Lung (tissue), 12 donors: ENCODE data around the gene PTGDS. TPM values are rescaled to one million over a fixed set of nuclear protein-coding genes. Genes with fewer than 3 reads are reported as not detected.

Source experiments
- ATAC-seq: fragments of 200-7000 bp; cut with Tn5 transposase; one replicate; pipeline ENCODE4 v1.9.1; 2020; ENCODE audit warnings: moderate number of reproducible peaks; ENCODE audit not compliant: insufficient read depth, low FRiP score
- DNase-seq, 3 donors: peaks; one replicate each; pipeline ENCODE4 v3.0.0-alpha.2; 2013 to 2017
- H3K27ac ChIP-seq, 2 donors: one replicate each; pipeline ENCODE4 v1.5.1; 2013; ENCODE audit warnings: mild to moderate bottlenecking in 2 of 2, moderate library complexity in 2 of 2, control low read depth in 1 of 2, inconsistent platforms in 1 of 2, low read depth in 1 of 2, low read length in 1 of 2
- H3K27me3 ChIP-seq, 3 donors: one replicate each; pipeline ENCODE4 v1.5.1; 2013; ENCODE audit warnings: low read length in 2 of 3; ENCODE audit not compliant: control insufficient read depth in 3 of 3, insufficient read depth in 3 of 3
- H3K36me3 ChIP-seq, 4 donors: one replicate each; pipeline ENCODE4 v1.5.1; 2013; ENCODE audit warnings: low read length in 4 of 4, mild to moderate bottlenecking in 1 of 4, moderate library complexity in 1 of 4; ENCODE audit not compliant: control insufficient read depth in 4 of 4, insufficient read depth in 4 of 4
- H3K4me1 ChIP-seq, 5 donors: one replicate each; pipeline ENCODE4 v1.5.1; 2013; ENCODE audit warnings: low read length in 5 of 5, mild to moderate bottlenecking in 2 of 5, moderate library complexity in 1 of 5; ENCODE audit not compliant: control insufficient read depth in 5 of 5, insufficient read depth in 5 of 5
- H3K4me3 ChIP-seq: one replicate; pipeline ENCODE4 v1.5.1; 2013; ENCODE audit warnings: mild to moderate bottlenecking, control low read depth, moderate library complexity
- H3K9ac ChIP-seq, 2 donors: one replicate each; pipeline ENCODE4 v1.5.1; 2013; ENCODE audit warnings: low read length in 2 of 2, control low read depth in 1 of 2; ENCODE audit not compliant: insufficient read depth in 1 of 2
- H3K9me3 ChIP-seq, 4 donors: one replicate each; pipeline ENCODE4 v1.5.1; 2013; ENCODE audit warnings: low read length in 3 of 4, mild to moderate bottlenecking in 1 of 4, moderate library complexity in 1 of 4; ENCODE audit not compliant: control insufficient read depth in 4 of 4, insufficient read depth in 3 of 4
- WGBS, 2 donors: extraction: QIAGEN DNeasy Blood & Tissue Kit; methylation state at CpG; one replicate each; pipeline ENCODE4 v1.1.7; 2013; 5-methylcytosine and 5-hydroxymethylcytosine counted together
- polyA plus RNA-seq, 2 donors: library from polyadenylated mRNA; stranded (reverse); fragments of 200-250 nt; gene quantifications; one replicate each; pipeline ENCODE4 v1.2.1, GENCODE V29; 2013
- total RNA-seq, 2 donors: library from RNA; depleted of rRNA in 1 of 2; stranded (reverse); fragments of >200 nt in 1 of 2; gene quantifications; one replicate each; pipeline ENCODE4 v1.2.1, GENCODE V29; 2014 to 2021
- TF ChIP-seq, protein P1 (sequence below): IDR thresholded peaks from 2 replicates; pipeline ENCODE4 v1.5.1; 2012; ENCODE audit warnings: mild to moderate bottlenecking; ENCODE audit errors: control extremely low read depth, extremely low read depth
- donor health status: control.
- donor health status: control.
- donor health status: Bipolar disorder and iron deficiency.
- donor health status: healthy.
- donor health status: DM: yes; HTN: yes; CAD: no.

PTGDS gene
- total and polyA plus RNA-seq, 4 donors = 19.4 to 159 (median 93.7) TPM

DNA sequence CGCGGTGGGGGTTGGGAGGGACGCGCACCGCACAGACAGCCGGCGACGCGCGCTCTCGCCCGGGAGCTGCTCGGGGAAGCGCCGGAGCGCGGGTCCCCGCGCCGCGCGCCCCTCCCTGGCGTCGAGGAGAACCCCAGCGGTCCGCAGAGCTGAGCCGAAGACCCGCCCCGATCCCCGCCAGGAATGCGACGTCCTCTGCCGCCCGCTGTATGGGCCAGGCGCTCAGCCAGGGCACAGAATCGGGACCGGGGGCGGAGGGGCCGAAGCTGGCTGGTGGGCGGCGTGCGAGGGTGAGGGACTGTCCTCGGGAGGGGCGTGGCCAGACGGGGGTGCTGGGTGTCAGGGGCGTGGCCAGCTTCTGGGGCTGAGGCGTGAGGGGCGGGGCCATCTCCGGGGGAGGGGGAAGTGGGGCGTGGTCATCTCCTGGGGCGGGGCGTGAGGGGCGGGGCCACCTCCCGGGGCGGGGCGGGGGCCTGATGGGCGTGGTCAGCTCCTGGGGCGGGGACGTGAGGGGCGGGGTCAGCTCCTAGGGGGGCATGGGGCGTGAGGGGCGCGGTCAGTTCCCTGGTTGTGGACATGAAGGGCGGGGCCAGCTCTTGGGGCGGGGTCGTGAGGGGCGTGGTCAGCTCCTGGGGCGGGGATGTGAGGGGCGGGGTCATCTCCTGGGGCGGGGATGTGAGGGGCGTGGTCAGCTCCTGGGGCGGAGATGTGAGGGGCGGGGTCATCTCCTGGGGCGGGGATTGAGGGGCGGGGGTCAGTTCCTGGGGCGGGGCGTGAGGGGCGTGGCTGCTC lies 965 bp downstream of the PTGDS start:
- Histone ChIP-seq H3K9ac (no peak overlapping the region), H3K27ac (peak overlapping the region; percentile 52 to 82)
- peak; percentile 60 for ATAC-seq

DNA sequence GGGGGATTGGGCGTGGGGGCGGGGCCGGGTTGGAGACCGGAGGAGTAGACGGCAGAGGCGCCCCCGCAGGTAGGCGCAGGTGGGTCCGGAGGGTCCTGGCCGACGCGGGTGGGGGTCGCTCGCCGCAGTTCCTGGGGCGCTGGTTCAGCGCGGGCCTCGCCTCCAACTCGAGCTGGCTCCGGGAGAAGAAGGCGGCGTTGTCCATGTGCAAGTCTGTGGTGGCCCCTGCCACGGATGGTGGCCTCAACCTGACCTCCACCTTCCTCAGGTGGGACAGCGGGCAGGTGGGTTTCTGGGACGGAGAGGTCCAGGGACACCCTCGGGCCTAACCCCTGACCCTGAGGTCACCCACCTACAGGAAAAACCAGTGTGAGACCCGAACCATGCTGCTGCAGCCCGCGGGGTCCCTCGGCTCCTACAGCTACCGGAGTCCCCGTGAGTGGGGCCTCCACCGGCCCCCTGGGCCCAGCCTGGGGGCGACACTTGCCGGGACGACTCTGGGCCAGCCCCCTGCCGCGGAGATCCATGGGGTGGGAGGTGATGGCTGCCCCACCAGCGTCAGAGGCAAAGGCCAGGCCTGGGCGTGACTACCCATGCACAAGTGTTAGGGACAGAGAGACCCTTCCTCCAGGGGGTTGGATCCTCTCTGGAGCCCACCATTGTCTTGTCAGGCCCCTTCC lies 1.7 kb downstream of the PTGDS start:
- Histone ChIP-seq H3K9ac (no peak overlapping the region), H3K36me3 (no peaks in the 10 kb centered on the region), H3K9me3 (peaks cover 0 to 5% (median 0%) of the 10 kb centered on the region in 4 donors), H3K4me3 (no peak overlapping the region), H3K4me1 (peaks cover 0 to 29% (median 11%) of the 10 kb centered on the region in 5 donors), H3K27ac (peak overlapping the region in 1 of 2 donors; percentile 37), H3K27me3 (peaks cover 4 to 6% (median 4%) of the 10 kb centered on the region in 3 donors)
- ATAC-seq (no peak), DNase-seq (no peak)
- WGBS, 2 donors = 59 to 60% methylated on average over 28 to 41 of the region's 41 CpGs
- TF ChIP-seq, protein P1, sequence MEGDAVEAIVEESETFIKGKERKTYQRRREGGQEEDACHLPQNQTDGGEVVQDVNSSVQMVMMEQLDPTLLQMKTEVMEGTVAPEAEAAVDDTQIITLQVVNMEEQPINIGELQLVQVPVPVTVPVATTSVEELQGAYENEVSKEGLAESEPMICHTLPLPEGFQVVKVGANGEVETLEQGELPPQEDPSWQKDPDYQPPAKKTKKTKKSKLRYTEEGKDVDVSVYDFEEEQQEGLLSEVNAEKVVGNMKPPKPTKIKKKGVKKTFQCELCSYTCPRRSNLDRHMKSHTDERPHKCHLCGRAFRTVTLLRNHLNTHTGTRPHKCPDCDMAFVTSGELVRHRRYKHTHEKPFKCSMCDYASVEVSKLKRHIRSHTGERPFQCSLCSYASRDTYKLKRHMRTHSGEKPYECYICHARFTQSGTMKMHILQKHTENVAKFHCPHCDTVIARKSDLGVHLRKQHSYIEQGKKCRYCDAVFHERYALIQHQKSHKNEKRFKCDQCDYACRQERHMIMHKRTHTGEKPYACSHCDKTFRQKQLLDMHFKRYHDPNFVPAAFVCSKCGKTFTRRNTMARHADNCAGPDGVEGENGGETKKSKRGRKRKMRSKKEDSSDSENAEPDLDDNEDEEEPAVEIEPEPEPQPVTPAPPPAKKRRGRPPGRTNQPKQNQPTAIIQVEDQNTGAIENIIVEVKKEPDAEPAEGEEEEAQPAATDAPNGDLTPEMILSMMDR = no peak

More for the DNA sequence above, 965 bp downstream of the PTGDS start:
- WGBS, 2 donors = 1 to 4% methylated on average over 57 to 78 of the region's 78 CpGs
- peak overlapping the region; percentile 31 for H3K4me3 ChIP-seq
- DNase-seq = peak; percentile 74 to 87 (median 85)
- H3K27me3 ChIP-seq = no peaks in the 10 kb centered on the region
- H3K4me1 ChIP-seq = peaks cover 0 to 29% (median 11%) of the 10 kb centered on the region in 5 donors
- H3K9me3 ChIP-seq = peaks cover 0 to 3% (median 0%) of the 10 kb centered on the region in 4 donors
- TF ChIP-seq, protein P1 = no peak
- no peaks in the 10 kb centered on the region for H3K36me3 ChIP-seq

DNA sequence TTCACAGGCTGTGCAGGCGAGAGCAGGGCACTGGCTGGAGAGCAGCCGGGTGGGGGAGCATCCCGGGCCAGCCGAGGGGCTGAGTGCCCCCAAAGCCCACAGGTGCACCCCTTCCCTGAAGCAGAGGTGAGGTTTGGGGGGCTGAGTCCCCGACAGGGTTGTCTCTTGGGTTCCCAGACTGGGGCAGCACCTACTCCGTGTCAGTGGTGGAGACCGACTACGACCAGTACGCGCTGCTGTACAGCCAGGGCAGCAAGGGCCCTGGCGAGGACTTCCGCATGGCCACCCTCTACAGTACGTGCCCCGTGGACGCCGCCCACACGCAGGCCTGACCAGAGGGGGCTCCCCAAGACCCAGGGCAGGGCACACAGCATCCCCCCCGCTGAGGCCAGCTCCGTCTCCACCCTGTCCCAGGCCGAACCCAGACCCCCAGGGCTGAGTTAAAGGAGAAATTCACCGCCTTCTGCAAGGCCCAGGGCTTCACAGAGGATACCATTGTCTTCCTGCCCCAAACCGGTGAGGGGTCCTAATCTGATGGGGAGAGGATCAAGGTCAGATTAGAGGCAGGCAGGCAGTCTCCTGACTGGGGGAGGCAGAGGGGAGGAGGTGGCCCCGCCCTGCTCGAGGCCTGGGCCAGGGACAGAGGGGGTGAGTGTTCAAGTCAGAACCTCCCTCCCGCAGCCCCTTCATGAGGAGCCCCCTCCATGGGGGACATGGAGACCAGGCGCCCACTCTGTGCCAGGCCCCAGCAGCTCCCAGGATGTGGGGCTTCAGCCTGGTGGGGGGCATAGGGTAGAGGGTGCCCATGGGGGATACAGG lies 2.7 kb downstream of the PTGDS start:
- no peak overlapping the region for H3K9ac ChIP-seq
- peaks cover 0 to 5% (median 0%) of the 10 kb centered on the region in 4 donors for H3K9me3 ChIP-seq
- peaks cover 5 to 16% (median 9%) of the 10 kb centered on the region in 3 donors for H3K27me3 ChIP-seq
- peak overlapping the region in 1 of 2 donors; percentile 58 for H3K27ac ChIP-seq
- no peaks in the 10 kb centered on the region for H3K36me3 ChIP-seq
- H3K4me3 ChIP-seq = no peak overlapping the region
- no peak for ATAC-seq
- WGBS, 2 donors = 89 to 91% methylated on average over 26 of the region's 26 CpGs
- TF ChIP-seq, protein P1 = no peak
- no peak for DNase-seq
- H3K4me1 ChIP-seq = peaks cover 0 to 27% (median 11%) of the 10 kb centered on the region in 5 donors
